ENCODE measurements around the gene COMT.

Gene COMT

DNA sequence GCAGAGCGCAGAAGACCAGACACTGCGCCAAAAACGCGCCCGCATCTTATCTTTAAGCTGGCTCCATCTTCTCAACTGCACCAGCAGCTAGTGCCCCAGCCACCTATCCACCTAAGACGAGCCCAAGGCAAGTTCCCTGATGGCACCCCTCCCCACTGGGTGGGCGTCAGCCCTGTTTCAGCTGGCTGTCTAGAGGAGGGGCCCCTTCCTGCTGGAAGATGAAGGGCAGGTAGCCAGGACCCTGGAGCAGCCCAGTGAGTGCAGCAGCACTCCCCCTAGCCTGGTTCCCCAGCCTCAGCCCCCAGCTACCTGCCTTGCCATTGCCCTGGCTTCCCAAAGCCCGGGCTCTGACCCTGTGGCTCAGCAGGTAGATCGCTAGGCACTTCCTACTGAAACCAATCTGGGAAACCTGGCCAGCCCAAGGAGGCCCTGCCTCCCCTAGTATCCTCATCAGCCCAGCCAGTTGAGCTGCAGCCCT is 46.8 kb downstream of the COMT start:
- TF ChIP-seq, protein P1, sequence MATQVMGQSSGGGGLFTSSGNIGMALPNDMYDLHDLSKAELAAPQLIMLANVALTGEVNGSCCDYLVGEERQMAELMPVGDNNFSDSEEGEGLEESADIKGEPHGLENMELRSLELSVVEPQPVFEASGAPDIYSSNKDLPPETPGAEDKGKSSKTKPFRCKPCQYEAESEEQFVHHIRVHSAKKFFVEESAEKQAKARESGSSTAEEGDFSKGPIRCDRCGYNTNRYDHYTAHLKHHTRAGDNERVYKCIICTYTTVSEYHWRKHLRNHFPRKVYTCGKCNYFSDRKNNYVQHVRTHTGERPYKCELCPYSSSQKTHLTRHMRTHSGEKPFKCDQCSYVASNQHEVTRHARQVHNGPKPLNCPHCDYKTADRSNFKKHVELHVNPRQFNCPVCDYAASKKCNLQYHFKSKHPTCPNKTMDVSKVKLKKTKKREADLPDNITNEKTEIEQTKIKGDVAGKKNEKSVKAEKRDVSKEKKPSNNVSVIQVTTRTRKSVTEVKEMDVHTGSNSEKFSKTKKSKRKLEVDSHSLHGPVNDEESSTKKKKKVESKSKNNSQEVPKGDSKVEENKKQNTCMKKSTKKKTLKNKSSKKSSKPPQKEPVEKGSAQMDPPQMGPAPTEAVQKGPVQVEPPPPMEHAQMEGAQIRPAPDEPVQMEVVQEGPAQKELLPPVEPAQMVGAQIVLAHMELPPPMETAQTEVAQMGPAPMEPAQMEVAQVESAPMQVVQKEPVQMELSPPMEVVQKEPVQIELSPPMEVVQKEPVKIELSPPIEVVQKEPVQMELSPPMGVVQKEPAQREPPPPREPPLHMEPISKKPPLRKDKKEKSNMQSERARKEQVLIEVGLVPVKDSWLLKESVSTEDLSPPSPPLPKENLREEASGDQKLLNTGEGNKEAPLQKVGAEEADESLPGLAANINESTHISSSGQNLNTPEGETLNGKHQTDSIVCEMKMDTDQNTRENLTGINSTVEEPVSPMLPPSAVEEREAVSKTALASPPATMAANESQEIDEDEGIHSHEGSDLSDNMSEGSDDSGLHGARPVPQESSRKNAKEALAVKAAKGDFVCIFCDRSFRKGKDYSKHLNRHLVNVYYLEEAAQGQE (IDR thresholded peaks at IDR 0.05; ENCODE audit: insufficient replicate concordance, low read depth): no peak
- no peak for TF ChIP-seq POLR2AphosphoS5 (IDR thresholded peaks at IDR 0.05; ENCODE audit: low read depth)
- Histone ChIP-seq H3K27ac (replicated peaks) (no peak overlapping the region), H3K4me3 (replicated peaks; ENCODE audit: insufficient read depth, low read length) (no peak overlapping the region), H3K27me3 (ENCODE audit: insufficient read depth, poor library complexity, severe bottlenecking) (no peaks in the 10 kb centered on the region)
- no peak for DNase-seq (ENCODE audit: low read depth in 1 of 2, low spot score in 1 of 2)

DNA sequence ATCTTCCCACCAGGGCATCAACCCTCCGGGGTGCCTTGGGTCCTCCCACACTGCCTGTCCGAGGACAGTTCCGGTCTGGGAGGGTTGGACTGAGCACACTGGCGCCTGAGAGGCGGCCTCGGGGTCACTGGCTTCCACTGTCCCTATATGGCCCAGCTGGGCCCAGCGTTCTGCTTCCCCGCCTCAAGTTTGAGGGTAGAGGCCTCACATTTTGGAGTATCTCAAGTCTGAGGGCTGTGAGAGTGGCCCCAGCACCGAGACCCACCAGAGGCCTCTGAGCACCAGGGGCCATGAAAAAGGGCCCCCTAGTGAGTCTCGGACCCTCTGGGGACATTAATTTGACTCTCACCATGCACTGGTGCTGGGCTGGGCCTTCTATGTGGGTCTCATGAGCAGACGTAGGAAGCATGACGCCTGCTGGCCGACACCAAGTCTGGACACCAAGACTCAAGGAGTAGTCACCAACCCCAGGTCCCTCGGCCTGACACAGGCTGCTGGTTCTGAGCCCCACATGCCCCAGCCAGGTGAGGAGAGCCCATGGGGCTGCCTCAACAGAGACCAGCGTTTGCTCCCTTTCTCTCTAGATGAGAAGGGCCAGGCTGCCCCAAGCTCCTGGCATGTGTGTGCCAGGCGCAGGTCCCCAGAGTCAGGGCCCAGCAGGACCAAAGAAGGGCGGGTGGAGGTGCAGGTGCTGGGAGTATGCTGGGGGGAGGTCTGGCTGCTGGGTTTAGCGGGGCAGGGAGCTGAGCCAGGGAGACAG is 47.6 kb downstream of the COMT start:
- no peak overlapping the region for H3K27ac ChIP-seq (replicated peaks)

DNA sequence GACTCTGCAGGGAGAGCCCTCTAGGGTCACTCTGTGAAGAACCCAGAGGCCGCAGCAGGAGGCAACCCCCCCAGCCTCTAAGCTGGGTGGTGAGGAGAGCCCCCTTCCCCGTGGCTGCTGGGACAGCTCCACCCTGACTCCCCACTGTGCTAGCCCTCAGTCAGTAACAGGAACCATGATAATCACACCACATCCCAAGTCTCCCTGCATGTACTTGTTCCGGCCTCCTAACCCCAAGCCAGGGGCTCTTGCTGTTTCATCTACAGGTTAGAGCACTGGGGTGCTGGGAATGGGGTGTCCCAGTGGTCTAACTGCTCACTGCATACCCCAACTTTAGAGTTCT is 48.1 kb downstream of the COMT start:
- Histone ChIP-seq H3K27ac (replicated peaks) (no peak overlapping the region), H3K4me3 (replicated peaks; ENCODE audit: insufficient read depth, low read length) (no peak overlapping the region), H3K27me3 (ENCODE audit: insufficient read depth, poor library complexity, severe bottlenecking) (no peaks in the 10 kb centered on the region)
- TF ChIP-seq POLR2AphosphoS5 (IDR thresholded peaks at IDR 0.05; ENCODE audit: low read depth) (no peak), SPI1 (IDR thresholded peaks at IDR 0.05; ENCODE audit: borderline replicate concordance, low read depth) (no peak), GABPA (IDR thresholded peaks at IDR 0.05; ENCODE audit: low read depth) (no peak)
- TF ChIP-seq, protein P2, sequence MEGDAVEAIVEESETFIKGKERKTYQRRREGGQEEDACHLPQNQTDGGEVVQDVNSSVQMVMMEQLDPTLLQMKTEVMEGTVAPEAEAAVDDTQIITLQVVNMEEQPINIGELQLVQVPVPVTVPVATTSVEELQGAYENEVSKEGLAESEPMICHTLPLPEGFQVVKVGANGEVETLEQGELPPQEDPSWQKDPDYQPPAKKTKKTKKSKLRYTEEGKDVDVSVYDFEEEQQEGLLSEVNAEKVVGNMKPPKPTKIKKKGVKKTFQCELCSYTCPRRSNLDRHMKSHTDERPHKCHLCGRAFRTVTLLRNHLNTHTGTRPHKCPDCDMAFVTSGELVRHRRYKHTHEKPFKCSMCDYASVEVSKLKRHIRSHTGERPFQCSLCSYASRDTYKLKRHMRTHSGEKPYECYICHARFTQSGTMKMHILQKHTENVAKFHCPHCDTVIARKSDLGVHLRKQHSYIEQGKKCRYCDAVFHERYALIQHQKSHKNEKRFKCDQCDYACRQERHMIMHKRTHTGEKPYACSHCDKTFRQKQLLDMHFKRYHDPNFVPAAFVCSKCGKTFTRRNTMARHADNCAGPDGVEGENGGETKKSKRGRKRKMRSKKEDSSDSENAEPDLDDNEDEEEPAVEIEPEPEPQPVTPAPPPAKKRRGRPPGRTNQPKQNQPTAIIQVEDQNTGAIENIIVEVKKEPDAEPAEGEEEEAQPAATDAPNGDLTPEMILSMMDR (IDR thresholded peaks at IDR 0.05; ENCODE audit: insufficient read depth, low read length): no peak
- TF ChIP-seq, protein P1 (IDR thresholded peaks at IDR 0.05; ENCODE audit: insufficient replicate concordance, low read depth): no peak
- no peak for DNase-seq (ENCODE audit: low read depth in 1 of 2, low spot score in 1 of 2)

More for the DNA sequence above, 47.6 kb downstream of the COMT start:
- Histone ChIP-seq H3K4me3 (replicated peaks; ENCODE audit: insufficient read depth, low read length) (no peak overlapping the region), H3K27me3 (ENCODE audit: insufficient read depth, poor library complexity, severe bottlenecking) (no peaks in the 10 kb centered on the region)
- no peak for DNase-seq (ENCODE audit: low read depth in 1 of 2, low spot score in 1 of 2)
- no peak for TF ChIP-seq SPI1 (IDR thresholded peaks at IDR 0.05; ENCODE audit: borderline replicate concordance, low read depth)
- TF ChIP-seq POLR2AphosphoS5 (IDR thresholded peaks at IDR 0.05; ENCODE audit: low read depth): no peak
- TF ChIP-seq, protein P2 (IDR thresholded peaks at IDR 0.05; ENCODE audit: insufficient read depth, low read length): no peak
- TF ChIP-seq GABPA (IDR thresholded peaks at IDR 0.05; ENCODE audit: low read depth): no peak
- TF ChIP-seq, protein P1 (IDR thresholded peaks at IDR 0.05; ENCODE audit: insufficient replicate concordance, low read depth): no peak

All from HL-60 (cell line).